22Rv1 (cell line): Measurements from ENCODE around the gene CHID1.
A peak's percentile ranks its signal among the peaks of the same experiment; 100 is the strongest.

ENCODE experiments used
- H3K27ac ChIP-seq: fragments of 450-650 bp; 2 replicates; pipeline ENCODE4 v1.5.1; 2017
- ZFX ChIP-seq: fragments of 450-650 bp; IDR thresholded peaks from 2 replicates; pipeline ENCODE4 v1.6.1; 2017; ENCODE audit warnings: antibody characterized with exemption, borderline replicate concordance
- TF ChIP-seq, protein P1 (sequence below): fragments of 450-650 bp; IDR thresholded peaks from 2 replicates; pipeline ENCODE4 v1.5.1; 2017; ENCODE audit warnings: mild to moderate bottlenecking

CHID1 gene

DNA sequence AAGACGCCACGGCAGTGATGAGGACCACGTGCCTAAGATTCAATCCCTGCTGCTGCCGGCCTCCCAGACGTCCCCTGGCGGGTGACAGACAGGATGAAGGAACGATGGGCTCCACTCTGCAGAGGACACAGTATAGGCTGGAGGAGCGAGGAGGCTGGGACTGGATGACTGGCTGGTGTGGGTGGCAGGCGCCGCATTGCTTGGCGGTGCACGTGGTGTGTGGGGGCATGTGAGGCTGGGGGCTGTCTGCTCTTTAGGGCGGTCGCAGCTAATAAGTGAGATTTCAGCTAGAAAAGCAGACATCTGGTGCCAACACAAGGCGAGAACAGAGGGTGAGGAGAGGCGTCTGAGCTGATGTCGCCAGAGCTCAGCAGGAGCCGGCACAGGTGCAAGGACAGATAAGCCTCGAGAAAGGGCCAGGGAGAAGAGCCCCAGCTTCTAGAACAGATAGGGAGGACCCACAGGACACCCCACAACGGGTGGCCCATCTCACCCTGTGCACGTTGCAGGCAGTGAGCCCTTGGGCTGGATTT, 34.8 kb downstream of the CHID1 start:
- TF ChIP-seq ZFX: no peak
- TF ChIP-seq, protein P1, sequence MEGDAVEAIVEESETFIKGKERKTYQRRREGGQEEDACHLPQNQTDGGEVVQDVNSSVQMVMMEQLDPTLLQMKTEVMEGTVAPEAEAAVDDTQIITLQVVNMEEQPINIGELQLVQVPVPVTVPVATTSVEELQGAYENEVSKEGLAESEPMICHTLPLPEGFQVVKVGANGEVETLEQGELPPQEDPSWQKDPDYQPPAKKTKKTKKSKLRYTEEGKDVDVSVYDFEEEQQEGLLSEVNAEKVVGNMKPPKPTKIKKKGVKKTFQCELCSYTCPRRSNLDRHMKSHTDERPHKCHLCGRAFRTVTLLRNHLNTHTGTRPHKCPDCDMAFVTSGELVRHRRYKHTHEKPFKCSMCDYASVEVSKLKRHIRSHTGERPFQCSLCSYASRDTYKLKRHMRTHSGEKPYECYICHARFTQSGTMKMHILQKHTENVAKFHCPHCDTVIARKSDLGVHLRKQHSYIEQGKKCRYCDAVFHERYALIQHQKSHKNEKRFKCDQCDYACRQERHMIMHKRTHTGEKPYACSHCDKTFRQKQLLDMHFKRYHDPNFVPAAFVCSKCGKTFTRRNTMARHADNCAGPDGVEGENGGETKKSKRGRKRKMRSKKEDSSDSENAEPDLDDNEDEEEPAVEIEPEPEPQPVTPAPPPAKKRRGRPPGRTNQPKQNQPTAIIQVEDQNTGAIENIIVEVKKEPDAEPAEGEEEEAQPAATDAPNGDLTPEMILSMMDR: no peak

DNA sequence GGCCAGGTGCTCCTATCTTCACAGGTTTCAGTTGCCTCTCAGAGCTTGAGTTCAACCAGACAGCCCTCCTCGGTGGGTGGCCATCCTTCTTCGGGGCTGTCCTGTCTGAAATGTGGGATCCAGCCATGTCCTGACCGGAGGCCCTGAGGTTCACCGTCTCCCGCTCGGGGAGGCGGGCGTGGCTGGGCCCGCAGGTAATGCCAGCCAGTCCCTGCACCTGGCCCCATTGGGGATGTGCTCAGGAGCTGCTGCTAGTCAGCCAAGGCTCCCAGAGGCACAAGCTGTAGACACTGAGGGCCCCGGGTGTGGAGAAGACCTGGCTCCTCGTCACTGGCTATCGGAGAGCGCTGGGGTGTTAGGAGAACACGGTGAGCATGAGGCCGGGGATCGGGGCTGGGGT, 35.4 kb downstream of the CHID1 start:
- H3K27ac ChIP-seq: no peak overlapping the region
- TF ChIP-seq ZFX: no peak
- TF ChIP-seq, protein P1: no peak

More for the DNA sequence above, 34.8 kb downstream of the CHID1 start:
- no peak overlapping the region for H3K27ac ChIP-seq

GRCh38 chr11:873706-874105, 36.9 kb downstream of the CHID1 start:
- TF ChIP-seq, protein P1: no peak
- no peak for TF ChIP-seq ZFX

GRCh38 chr11:872799-873198, 37.8 kb downstream of the CHID1 start:
- no peak overlapping the region for H3K27ac ChIP-seq
- no peak for TF ChIP-seq ZFX
- TF ChIP-seq, protein P1: no peak

More at GRCh38 chr11:873706-874105, 36.9 kb downstream of the CHID1 start:
- no peak overlapping the region for H3K27ac ChIP-seq

- no peak overlapping the region for H3K27ac ChIP-seq
- TF ChIP-seq, protein P1: no peak
These were observed 39.1 kb downstream of the CHID1 start for GRCh38 chr11:871472-871871.

- H3K27ac ChIP-seq: no peak overlapping the region
- no peak for TF ChIP-seq ZFX
- TF ChIP-seq, protein P1: 0 out of 2 replicates have a peak, but pooled peaks have one; percentile 1
These were observed 40.2 kb downstream of the CHID1 start for GRCh38 chr11:870418-870817.

- no peak for TF ChIP-seq ZFX
- TF ChIP-seq, protein P1: 0 out of 2 replicates have a peak, but pooled peaks have one; percentile 15
- H3K27ac ChIP-seq: no peak overlapping the region
These were observed 40.5 kb downstream of the CHID1 start for GRCh38 chr11:870127-870413.
